ENCODE results near the gene RNF208.

RNF208 gene

GRCh38 chr9:137191691-137192447 is 30.2 kb downstream of the RNF208 start:
- no peak for DNase-seq (ENCODE audit: low read depth)
- no peak for TF ChIP-seq CTCF (IDR thresholded peaks at IDR 0.05; ENCODE audit: low read depth, low read length, missing control alignments)
- H3K4me3 ChIP-seq (ENCODE audit: low read depth, low read length), result no peak overlapping the region

GRCh38 chr9:137191245-137191644 is 30.8 kb downstream of the RNF208 start:
- no peak overlapping the region for H3K4me3 ChIP-seq (ENCODE audit: low read depth, low read length)
- DNase-seq (ENCODE audit: low read depth), result no peak
- TF ChIP-seq CTCF (IDR thresholded peaks at IDR 0.05; ENCODE audit: low read depth, low read length, missing control alignments), result no peak

- TF ChIP-seq CTCF (IDR thresholded peaks at IDR 0.05; ENCODE audit: low read depth, low read length, missing control alignments), result no peak
- no peak for DNase-seq (ENCODE audit: low read depth)
- no peak overlapping the region for H3K4me3 ChIP-seq (ENCODE audit: low read depth, low read length)
These were observed 31.7 kb downstream of the RNF208 start for GRCh38 chr9:137190315-137190856.

GRCh38 chr9:137189297-137190295 is 32.4 kb downstream of the RNF208 start:
- H3K4me3 ChIP-seq (ENCODE audit: low read depth, low read length), result peak overlapping the region; percentile 99
- DNase-seq (ENCODE audit: low read depth), result no peak
- TF ChIP-seq CTCF (IDR thresholded peaks at IDR 0.05; ENCODE audit: low read depth, low read length, missing control alignments), result no peak

GRCh38 chr9:137188490-137189296 is 33.3 kb downstream of the RNF208 start, which contains the start of the genes ANAPC2 and SSNA1:
Gene ANAPC2, minus strand, starts transcription at chr9:137188560. Its CDS starts 28 bp downstream, at chr9:137188532.
Gene SSNA1, plus strand, starts transcription at chr9:137188676. Its CDS starts 51 bp downstream, at chr9:137188727.
- H3K4me3 ChIP-seq (ENCODE audit: low read depth, low read length), result peak within 1 kb of the TSS; percentile 99
- peak; percentile 81 for DNase-seq (ENCODE audit: low read depth)
- peak; percentile 56 for TF ChIP-seq CTCF (IDR thresholded peaks at IDR 0.05; ENCODE audit: low read depth, low read length, missing control alignments)

GRCh38 chr9:137188086-137188489 is 34.0 kb downstream of the RNF208 start:
- TF ChIP-seq CTCF (IDR thresholded peaks at IDR 0.05; ENCODE audit: low read depth, low read length, missing control alignments), result no peak

More at GRCh38 chr9:137188086-137188489, 34.0 kb downstream of the RNF208 start:
- no peak for DNase-seq (ENCODE audit: low read depth)
- H3K4me3 ChIP-seq (ENCODE audit: low read depth, low read length), result peak overlapping the region; percentile 99

Data from GM12864 (cell line).